PC-9 (cell line): ENCODE measurements around the gene EIF5A. TPM values are rescaled to one million over a fixed set of nuclear protein-coding genes. Genes with fewer than 3 reads are reported as not detected.
A peak's percentile ranks its signal among the peaks of the same experiment; 100 is the strongest.

Source experiments
- BruUV-seq: library from RNA; stranded (reverse); fragments of 400-500 nt; replicated peaks from 2 replicates; lab custom pipeline; 2021; lab: Mats Ljungman, UMichigan
- CTCF ChIA-PET: fragments of 300-600 bp; sonication (Branson Sonifier 250); formaldehyde crosslinking; loops from one replicate; lab custom pipeline; 2022; ENCODE audit warnings: antibody characterized with exemption; lab: Charles Lee
- POLR2A ChIA-PET: fragments of 300-600 bp; sonication (Branson Sonifier 250); formaldehyde crosslinking; loops from one replicate; lab custom pipeline; 2022; ENCODE audit warnings: antibody characterized with exemption; ENCODE audit not compliant: unreplicated experiment; lab: Charles Lee
- DNase-seq, 2 experiments: peaks; one replicate each; pipeline versions ENCODE4 v3.0.0 to v3.0.0-alpha.2; 2015 to 2022; ENCODE audit warnings: mixed read lengths in 1 of 2
- H2AFZ ChIP-seq: fragments of 200-600 bp; sonication (generic); 2 replicates; pipeline ENCODE4 v1.8.1; 2017; ENCODE audit warnings: antibody characterized with exemption
- H3F3A ChIP-seq: fragments of 200-600 bp; sonication (generic); 2 replicates; pipeline ENCODE4 v1.8.1; 2017; ENCODE audit warnings: antibody characterized with exemption, mild to moderate bottlenecking, low read depth; ENCODE audit not compliant: insufficient read depth
- H3K27ac ChIP-seq: fragments of 200-600 bp; sonication (generic); 2 replicates; pipeline ENCODE4 v1.6.1; 2016; ENCODE audit warnings: mixed run types
- H3K27me3 ChIP-seq: fragments of 200-600 bp; sonication (generic); 2 replicates; pipeline ENCODE4 v1.6.1; 2016; ENCODE audit warnings: low read depth, mixed run types; ENCODE audit not compliant: insufficient read depth
- H3K36me3 ChIP-seq: fragments of 200-600 bp; sonication (generic); 2 replicates; pipeline ENCODE4 v1.6.1; 2016; ENCODE audit warnings: low read depth, mixed run types
- H3K4me1 ChIP-seq: fragments of 200-600 bp; sonication (generic); replicated peaks from 2 replicates; pipeline ENCODE4 v1.6.1; 2016; ENCODE audit warnings: mixed run types; ENCODE audit not compliant: insufficient read depth
- H3K4me2 ChIP-seq: fragments of 200-600 bp; sonication (generic); 2 replicates; pipeline ENCODE4 v1.6.1; 2017; ENCODE audit warnings: mixed run types
- H3K4me3 ChIP-seq: fragments of 200-600 bp; sonication (generic); 2 replicates; pipeline ENCODE4 v1.6.1; 2016; ENCODE audit warnings: mixed run types
- H3K79me2 ChIP-seq: fragments of 200-600 bp; sonication (generic); 2 replicates; pipeline ENCODE4 v1.6.1; 2017; ENCODE audit warnings: low read depth, mixed run types
- H3K9me2 ChIP-seq: fragments of 200-600 bp; sonication (generic); 2 replicates; pipeline ENCODE4 v1.8.1; 2017; ENCODE audit warnings: mild to moderate bottlenecking; ENCODE audit not compliant: insufficient read depth
- H3K9me3 ChIP-seq: fragments of 200-600 bp; sonication (generic); 2 replicates; pipeline ENCODE4 v1.8.1; 2016; ENCODE audit warnings: low read depth; ENCODE audit not compliant: insufficient read depth
- H4K20me1 ChIP-seq: fragments of 200-600 bp; sonication (generic); 2 replicates; pipeline ENCODE4 v1.8.1; 2017; ENCODE audit not compliant: insufficient read depth
- EZH2 ChIP-seq: fragments of 200-600 bp; sonication (generic); IDR thresholded peaks from 2 replicates; pipeline ENCODE4 v1.8.0; 2017; ENCODE audit warnings: antibody characterized with exemption, low read depth
- intact Hi-C: fragments of 100-400 bp; cut with micrococcal nuclease; formaldehyde crosslinking; loops from one replicate; pipeline ENCODE4 v1.10.0; 2022; ENCODE audit not compliant: unreplicated experiment
- total RNA-seq: library from RNA; stranded (reverse); gene quantifications from 2 replicates; pipeline ENCODE4 v1.2.3, GENCODE V29; 2021
- TF ChIP-seq, protein P1 (sequence below): fragments of 200-600 bp; sonication (generic); conservative IDR thresholded peaks from 2 replicates; pipeline ENCODE4 v1.6.1; 2017; ENCODE audit warnings: mixed run types, antibody characterized with exemption, mild to moderate bottlenecking, moderate library complexity

Gene EIF5A
- total RNA-seq, 1 experiment from 2014 or later: 1,298 TPM

DNA sequence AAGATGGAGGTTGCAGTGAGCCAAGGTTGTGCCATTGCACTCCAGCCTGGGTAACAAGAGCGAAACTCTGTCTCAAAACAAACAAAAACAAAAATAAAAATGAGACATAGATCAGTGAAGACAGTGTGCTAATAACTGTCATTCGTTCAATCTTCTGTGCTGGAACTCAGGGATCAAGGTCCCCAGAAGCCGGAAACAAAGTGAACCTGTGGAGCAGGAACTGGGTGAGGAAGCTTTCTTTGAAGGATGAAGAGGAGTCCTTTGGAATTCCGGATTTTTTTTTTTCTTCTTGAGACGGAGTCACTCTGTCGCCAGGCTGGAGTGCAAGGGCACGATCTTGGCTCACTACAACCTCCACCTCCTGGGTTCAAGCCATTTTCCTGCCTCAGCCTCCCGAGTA lies 28.0 kb upstream of the EIF5A start:
- H3K27me3 ChIP-seq: no peaks in the 10 kb centered on the region
- TF ChIP-seq EZH2: no peak
- TF ChIP-seq, protein P1, sequence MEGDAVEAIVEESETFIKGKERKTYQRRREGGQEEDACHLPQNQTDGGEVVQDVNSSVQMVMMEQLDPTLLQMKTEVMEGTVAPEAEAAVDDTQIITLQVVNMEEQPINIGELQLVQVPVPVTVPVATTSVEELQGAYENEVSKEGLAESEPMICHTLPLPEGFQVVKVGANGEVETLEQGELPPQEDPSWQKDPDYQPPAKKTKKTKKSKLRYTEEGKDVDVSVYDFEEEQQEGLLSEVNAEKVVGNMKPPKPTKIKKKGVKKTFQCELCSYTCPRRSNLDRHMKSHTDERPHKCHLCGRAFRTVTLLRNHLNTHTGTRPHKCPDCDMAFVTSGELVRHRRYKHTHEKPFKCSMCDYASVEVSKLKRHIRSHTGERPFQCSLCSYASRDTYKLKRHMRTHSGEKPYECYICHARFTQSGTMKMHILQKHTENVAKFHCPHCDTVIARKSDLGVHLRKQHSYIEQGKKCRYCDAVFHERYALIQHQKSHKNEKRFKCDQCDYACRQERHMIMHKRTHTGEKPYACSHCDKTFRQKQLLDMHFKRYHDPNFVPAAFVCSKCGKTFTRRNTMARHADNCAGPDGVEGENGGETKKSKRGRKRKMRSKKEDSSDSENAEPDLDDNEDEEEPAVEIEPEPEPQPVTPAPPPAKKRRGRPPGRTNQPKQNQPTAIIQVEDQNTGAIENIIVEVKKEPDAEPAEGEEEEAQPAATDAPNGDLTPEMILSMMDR: no peak
- no peaks in the 10 kb centered on the region for H4K20me1 ChIP-seq
- peaks cover 12% of the 10 kb centered on the region; the same call in 1 of the 2 replicates for H3F3A ChIP-seq
- no peaks in the 10 kb centered on the region for H3K9me3 ChIP-seq
- no peak overlapping the region for H3K27ac ChIP-seq
- intact Hi-C loops: no loop called here
- H3K4me3 ChIP-seq: no peak overlapping the region
- no peak overlapping the region for H2AFZ ChIP-seq
- H3K9me2 ChIP-seq: no peaks in the 10 kb centered on the region; the same call in 1 of the 2 replicates
- H3K4me1 ChIP-seq: 0 out of 2 replicates have a peak, but pooled peaks cover 4% of the 10 kb centered on the region
- ChIA-PET CTCF (interaction anchor here (1.7 kb wide), 1 partner anchor 281 kb away, joined by 6 read pairs; no protein-coding TSS in a partner anchor), POLR2A (no interaction called here)
- no peaks in the 10 kb centered on the region for H3K36me3 ChIP-seq
- no peak for DNase-seq
- BruUV-seq: no TSS peak
- no peak overlapping the region for H3K4me2 ChIP-seq
- H3K79me2 ChIP-seq: no peaks in the 10 kb centered on the region

DNA sequence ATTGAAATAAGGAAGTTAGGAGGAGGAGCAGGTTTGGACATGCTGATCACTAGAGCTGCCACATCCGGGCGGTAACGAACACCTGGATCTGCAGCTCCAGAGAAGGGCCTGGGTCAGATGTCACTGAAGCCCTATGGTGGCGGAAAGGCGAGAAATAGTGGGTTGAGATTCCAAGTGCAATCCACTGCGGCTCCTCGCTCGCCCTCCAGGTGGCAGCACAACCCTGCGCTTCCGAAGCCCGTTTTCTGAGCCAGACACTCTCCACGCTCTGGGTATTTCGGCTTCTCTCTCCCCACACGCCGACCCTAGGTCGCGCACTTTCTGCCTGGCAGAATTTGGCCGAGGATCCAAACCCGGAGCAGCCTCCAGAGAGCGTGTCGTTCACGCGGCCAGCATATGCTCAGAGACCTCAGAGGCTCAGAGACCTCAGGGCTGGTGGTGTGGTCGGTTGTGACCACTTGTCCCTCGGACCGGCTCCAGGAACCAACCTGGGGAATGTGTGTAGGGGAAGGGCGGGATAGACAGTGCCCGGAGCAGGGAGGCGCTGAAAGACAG lies 26.8 kb upstream of the EIF5A start:
- Histone ChIP-seq H2AFZ (peak overlapping the region; percentile 78), H3K4me3 (peak overlapping the region; percentile 55), H3K4me2 (peak overlapping the region; percentile 93), H3K4me1 (0 out of 2 replicates have a peak, but pooled peaks cover 4% of the 10 kb centered on the region), H3K27ac (peak overlapping the region; percentile 62), H3K9me2 (no peaks in the 10 kb centered on the region), H3F3A (peaks cover 12% of the 10 kb centered on the region; the same call in 1 of the 2 replicates), H3K79me2 (no peaks in the 10 kb centered on the region), H3K27me3 (no peaks in the 10 kb centered on the region), H3K9me3 (no peaks in the 10 kb centered on the region), H4K20me1 (no peaks in the 10 kb centered on the region), H3K36me3 (no peaks in the 10 kb centered on the region)
- TF ChIP-seq, protein P1: peak; percentile 96
- TF ChIP-seq EZH2: no peak
- POLR2A ChIA-PET: interaction anchor here (0.6 to 1.0 kb wide), 3 partner anchors 55 to 153 kb away, joined by 4 to 7 read pairs (median 5); partner anchors contain the start of genes ACADVL and DLG4
- CTCF ChIA-PET: interaction anchor here (0.6 to 1.7 kb wide), 4 partner anchors 49 to 280 kb away, joined by 3 to 6 read pairs (median 5); partner anchors contain the start of gene TMEM256
- intact Hi-C loops: loop anchor here (1.0 to 2.0 kb wide), 6 partner anchors 16 to 408 kb away; partner anchors contain the start of genes SENP3, SOX15 and WRAP53
- DNase-seq: peak; percentile 74 to 91
- TSS peak; percentile 41 for BruUV-seq

DNA sequence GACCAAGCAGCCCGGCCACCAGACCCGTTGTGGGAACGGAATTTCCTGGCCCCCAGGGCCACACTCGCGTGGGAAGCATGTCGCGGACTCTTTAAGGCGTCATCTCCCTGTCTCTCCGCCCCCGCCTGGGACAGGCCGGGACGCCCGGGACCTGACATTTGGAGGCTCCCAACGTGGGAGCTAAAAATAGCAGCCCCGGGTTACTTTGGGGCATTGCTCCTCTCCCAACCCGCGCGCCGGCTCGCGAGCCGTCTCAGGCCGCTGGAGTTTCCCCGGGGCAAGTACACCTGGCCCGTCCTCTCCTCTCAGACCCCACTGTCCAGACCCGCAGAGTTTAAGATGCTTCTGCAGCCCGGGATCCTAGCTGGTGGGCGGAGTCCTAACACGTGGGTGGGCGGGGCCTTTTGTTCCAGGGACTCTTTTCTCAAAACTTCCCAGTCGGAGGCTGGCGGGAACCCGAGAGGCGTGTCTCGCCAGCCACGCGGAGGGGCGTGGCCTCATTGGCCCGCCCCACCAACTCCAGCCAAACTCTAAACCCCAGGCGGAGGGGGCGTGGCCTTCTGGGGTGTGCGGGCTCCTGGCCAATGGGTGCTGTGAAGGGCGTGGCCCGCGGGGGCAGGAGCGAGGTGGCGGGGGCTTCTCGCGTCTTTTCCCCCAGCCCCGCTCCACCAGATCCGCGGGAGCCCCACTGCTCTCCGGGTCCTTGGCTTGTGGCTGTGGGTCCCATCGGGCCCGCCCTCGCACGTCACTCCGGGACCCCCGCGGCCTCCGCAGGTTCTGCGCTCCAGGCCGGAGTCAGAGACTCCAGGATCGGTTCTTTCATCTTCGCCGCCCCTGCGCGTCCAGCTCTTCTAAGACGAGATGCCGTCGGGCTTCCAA lies 26.1 kb upstream of the EIF5A start, which contains the start of gene SLC2A4:
Gene SLC2A4 (plus strand): TSS at position 645 of the 879 bp plus-strand sequence. CDS start 217 bp downstream, at position 862.
- no peak for TF ChIP-seq EZH2
- TF ChIP-seq, protein P1: no peak
- no TSS peak for BruUV-seq
- Histone ChIP-seq H3K9me3 (no peaks in the 10 kb centered on the region), H3K4me1 (0 out of 2 replicates have a peak, but pooled peaks cover 4% of the 10 kb centered on the region), H3K4me2 (peak within 1 kb of the TSS; percentile 93), H3K27me3 (no peaks in the 10 kb centered on the region), H3F3A (peaks cover 12% of the 10 kb centered on the region; the same call in 1 of the 2 replicates), H3K27ac (peak within 1 kb of the TSS; percentile 62), H3K9me2 (no peaks in the 10 kb centered on the region), H4K20me1 (no peaks in the 10 kb centered on the region), H3K79me2 (no peaks in the 10 kb centered on the region), H3K36me3 (no peaks in the 10 kb centered on the region), H2AFZ (peak within 1 kb of the TSS; percentile 78), H3K4me3 (peak within 1 kb of the TSS; percentile 55)
- DNase-seq: peak; percentile 89 to 98
- intact Hi-C loops: loop anchor here (1.0 to 2.0 kb wide), 3 partner anchors 65 to 407 kb away; partner anchors contain the start of genes SOX15 and WRAP53
- CTCF ChIA-PET: interaction anchor here (0.6 to 0.7 kb wide), 3 partner anchors 117 to 298 kb away, joined by 3 to 7 read pairs (median 4); partner anchors contain the start of gene CD68
- POLR2A ChIA-PET: interaction anchor here (0.6 to 1.0 kb wide), 4 partner anchors 23 to 221 kb away, joined by 4 to 18 read pairs (median 6); partner anchors contain the start of genes ACADVL and DLG4
